Esophagus muscularis mucosa (tissue), 4 donors: ENCODE measurements around the gene CDC42EP2.

Source experiments
- EP300 ChIP-seq: sonication (generic); formaldehyde crosslinking; IDR thresholded peaks from one replicate; pipeline ENCODE4 v1.6.1; 2017; ENCODE audit warnings: antibody characterized with exemption
- POLR2A ChIP-seq: fragments of 450-650 bp; IDR thresholded peaks from one replicate; pipeline ENCODE4 v1.6.1; 2017; ENCODE audit warnings: antibody characterized with exemption, moderate library complexity, mild to moderate bottlenecking, low read depth
- TF ChIP-seq, protein P1 (sequence below), 3 experiments: fragments of 200-600 bp in 2 of 3; fragments of 450-650 bp in 1 of 3; sonication (generic) in 2 of 3; IDR thresholded peaks; one replicate each; pipeline ENCODE4 v1.5.1; 2017 to 2019; ENCODE audit warnings: antibody characterized with exemption in 3 of 3, mild to moderate bottlenecking in 2 of 3, moderate library complexity in 1 of 3

- TF ChIP-seq POLR2A = no peak
- TF ChIP-seq, protein P1, sequence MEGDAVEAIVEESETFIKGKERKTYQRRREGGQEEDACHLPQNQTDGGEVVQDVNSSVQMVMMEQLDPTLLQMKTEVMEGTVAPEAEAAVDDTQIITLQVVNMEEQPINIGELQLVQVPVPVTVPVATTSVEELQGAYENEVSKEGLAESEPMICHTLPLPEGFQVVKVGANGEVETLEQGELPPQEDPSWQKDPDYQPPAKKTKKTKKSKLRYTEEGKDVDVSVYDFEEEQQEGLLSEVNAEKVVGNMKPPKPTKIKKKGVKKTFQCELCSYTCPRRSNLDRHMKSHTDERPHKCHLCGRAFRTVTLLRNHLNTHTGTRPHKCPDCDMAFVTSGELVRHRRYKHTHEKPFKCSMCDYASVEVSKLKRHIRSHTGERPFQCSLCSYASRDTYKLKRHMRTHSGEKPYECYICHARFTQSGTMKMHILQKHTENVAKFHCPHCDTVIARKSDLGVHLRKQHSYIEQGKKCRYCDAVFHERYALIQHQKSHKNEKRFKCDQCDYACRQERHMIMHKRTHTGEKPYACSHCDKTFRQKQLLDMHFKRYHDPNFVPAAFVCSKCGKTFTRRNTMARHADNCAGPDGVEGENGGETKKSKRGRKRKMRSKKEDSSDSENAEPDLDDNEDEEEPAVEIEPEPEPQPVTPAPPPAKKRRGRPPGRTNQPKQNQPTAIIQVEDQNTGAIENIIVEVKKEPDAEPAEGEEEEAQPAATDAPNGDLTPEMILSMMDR (IDR thresholded peaks at IDR 0.05) = no peak
- no peak for TF ChIP-seq EP300
Observed at GRCh38 chr11:65329478-65329877, 14.8 kb downstream of the CDC42EP2 start.
